Fibroblast of the aortic adventitia (primary cell): ENCODE measurements around the gene FNDC7. TPM values are rescaled to one million over a fixed set of nuclear protein-coding genes. Genes with fewer than 3 reads are reported as not detected.
"Not testable (repeated sequence)": the region's sequence is repeated elsewhere in the genome, so short reads cannot be mapped to it uniquely, and the experiment has no call there.

Source experiments
- DNase-seq: peaks from one replicate; pipeline ENCODE4 v3.0.0-alpha.2; 2010; ENCODE audit warnings: low read depth
- H3K4me3 ChIP-seq: 2 replicates; pipeline ENCODE4 v1.5.1; 2011; ENCODE audit warnings: low read depth, mild to moderate bottlenecking, control low read depth, low read length, moderate library complexity
- total RNA-seq: library from RNA; depleted of rRNA; stranded (reverse); fragments of >200 nt; gene quantifications from 2 replicates; pipeline ENCODE4 v1.2.3, GENCODE V29; 2012; ENCODE audit warnings: low replicate concordance
- TF ChIP-seq, protein P1 (sequence below): IDR thresholded peaks from 2 replicates; pipeline ENCODE4 v1.5.1; 2011; ENCODE audit warnings: mild to moderate bottlenecking, low read length, control low read depth, inconsistent platforms; ENCODE audit not compliant: insufficient read depth

The FNDC7 gene
- total RNA-seq, 1 donor, result under 0.01 TPM

DNA sequence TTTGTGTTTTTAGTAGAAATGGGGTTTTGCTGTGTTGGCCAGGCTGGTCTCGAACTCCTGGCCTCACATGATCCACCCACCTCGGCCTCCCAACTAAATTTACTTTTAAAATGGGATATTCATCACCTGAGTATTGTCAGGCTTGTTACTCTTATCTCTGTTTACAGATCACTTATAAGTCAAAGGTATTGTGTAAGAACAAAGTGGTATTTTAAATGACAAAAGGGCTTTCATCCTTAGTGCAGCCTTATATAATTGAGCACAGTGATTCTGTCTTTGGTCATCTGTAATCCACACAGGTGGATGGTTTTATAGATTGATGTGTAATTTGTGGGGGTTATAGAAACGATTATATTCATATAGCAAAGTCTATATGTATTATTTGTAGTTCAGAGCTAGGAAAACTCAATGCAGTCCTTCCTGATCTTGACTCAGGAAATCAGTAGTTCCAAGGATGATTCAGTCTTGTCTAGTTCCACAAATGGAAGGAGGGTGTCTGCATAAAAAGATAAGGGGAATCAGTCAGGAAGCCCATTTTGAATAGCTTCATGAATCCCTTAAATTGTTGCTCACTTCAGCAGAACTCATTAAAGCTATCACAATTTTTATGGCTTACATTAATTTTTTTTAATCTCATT is 68.3 kb downstream of the FNDC7 start:
- DNase-seq, result no peak
- TF ChIP-seq, protein P1, sequence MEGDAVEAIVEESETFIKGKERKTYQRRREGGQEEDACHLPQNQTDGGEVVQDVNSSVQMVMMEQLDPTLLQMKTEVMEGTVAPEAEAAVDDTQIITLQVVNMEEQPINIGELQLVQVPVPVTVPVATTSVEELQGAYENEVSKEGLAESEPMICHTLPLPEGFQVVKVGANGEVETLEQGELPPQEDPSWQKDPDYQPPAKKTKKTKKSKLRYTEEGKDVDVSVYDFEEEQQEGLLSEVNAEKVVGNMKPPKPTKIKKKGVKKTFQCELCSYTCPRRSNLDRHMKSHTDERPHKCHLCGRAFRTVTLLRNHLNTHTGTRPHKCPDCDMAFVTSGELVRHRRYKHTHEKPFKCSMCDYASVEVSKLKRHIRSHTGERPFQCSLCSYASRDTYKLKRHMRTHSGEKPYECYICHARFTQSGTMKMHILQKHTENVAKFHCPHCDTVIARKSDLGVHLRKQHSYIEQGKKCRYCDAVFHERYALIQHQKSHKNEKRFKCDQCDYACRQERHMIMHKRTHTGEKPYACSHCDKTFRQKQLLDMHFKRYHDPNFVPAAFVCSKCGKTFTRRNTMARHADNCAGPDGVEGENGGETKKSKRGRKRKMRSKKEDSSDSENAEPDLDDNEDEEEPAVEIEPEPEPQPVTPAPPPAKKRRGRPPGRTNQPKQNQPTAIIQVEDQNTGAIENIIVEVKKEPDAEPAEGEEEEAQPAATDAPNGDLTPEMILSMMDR, result no peak
- H3K4me3 ChIP-seq, result no peak overlapping the region

DNA sequence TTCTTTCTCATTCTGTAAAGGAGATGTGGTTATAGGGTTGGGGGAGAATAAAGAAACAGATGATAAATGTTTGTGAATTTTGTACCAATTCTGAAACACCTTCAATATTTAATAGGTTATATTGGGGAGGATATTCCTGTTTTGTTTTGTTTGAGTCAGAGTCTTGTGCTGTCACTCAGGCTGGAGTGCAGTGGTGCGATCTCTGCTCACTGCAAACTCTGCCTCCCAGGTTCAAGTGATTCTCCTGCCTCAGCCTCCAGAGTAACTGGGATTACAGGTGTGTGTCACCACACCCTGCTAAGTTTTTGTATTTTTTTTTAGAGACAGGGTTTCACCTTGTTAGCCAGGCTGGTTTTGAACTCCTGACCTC is 68.9 kb downstream of the FNDC7 start:
- DNase-seq, H3K4me3 ChIP-seq: not testable (repeated sequence)

DNA sequence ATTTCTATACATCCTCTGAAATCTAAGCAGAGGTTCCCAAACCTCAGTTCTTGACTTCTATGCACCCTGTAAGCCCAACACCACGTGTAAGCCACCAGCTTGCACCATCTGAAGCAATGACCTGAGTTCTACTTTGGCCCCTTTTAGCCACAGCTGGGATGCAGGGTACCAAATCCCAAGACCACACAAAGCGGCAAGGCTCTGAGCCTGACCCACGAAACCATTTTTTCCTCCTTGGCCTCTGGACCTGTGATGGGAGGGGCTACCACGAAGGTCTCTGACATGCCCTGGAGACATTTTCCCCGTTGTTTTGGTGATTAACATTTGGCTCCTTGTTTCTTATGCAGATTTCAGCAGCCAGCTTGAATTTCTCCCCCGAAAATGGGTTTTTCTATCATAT is 72.6 kb downstream of the FNDC7 start:
- no peak overlapping the region for H3K4me3 ChIP-seq
- TF ChIP-seq, protein P1, result no peak
- DNase-seq, result no peak

DNA sequence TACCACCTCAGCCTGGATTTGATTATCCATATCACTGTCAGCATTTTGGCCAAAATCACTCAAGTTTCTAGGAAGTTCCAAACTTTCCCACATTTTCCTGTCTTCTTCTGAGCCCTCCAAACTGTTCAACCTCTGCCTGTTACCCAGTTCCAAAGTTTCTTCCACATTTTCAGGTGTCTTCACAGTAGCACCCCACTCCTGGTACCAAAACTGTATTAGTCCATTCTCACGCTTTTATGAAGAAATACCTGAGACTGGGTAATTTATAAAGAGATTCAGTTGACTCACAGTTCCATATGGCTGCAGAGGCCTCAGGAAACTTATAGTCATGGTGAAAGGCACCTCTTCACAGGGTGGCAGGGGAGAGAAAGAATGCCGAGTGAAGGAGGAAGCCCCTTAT is 73.2 kb downstream of the FNDC7 start:
- TF ChIP-seq, protein P1, result no peak
- H3K4me3 ChIP-seq, result no peak overlapping the region
- no peak for DNase-seq

DNA sequence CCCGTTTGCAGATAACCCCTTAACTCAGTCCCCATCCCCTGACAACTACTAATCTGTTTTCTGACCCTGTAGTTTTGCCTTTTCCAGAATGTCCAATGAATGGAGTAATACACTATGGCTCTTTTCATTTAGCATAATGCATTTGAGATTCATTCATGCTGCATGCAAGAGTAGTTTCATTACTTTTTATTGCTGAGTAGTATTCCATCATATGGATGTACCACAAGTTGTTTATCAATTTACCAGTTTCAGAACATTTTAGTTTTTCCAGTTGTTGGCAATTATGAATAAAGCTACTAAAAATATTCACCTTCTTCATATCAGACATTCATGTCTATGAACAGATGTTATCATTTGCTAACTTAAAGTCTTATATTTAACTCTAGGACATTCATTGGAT is 79.1 kb downstream of the FNDC7 start:
- H3K4me3 ChIP-seq, result no peak overlapping the region
- TF ChIP-seq, protein P1, result no peak
- no peak for DNase-seq

Other genes with a start within 250 kb of the FNDC7 start
- gene EEIG2, start 152.8 kb upstream of the FNDC7 start, total RNA-seq, result 37.9 and 51.1 TPM in 2 replicates
- 4.1 and 4.5 TPM in 2 replicates for gene HENMT1, start 51.8 kb upstream of the FNDC7 start, total RNA-seq
- 20.0 and 25.2 TPM in 2 replicates for gene PRPF38B, start 20.6 kb upstream of the FNDC7 start, total RNA-seq
- 45.0 and 78.7 TPM in 2 replicates for gene STXBP3, start 33.8 kb downstream of the FNDC7 start, total RNA-seq
- gene AKNAD1, start 144.2 kb downstream of the FNDC7 start, total RNA-seq, result 0.27 TPM in 1 of 2 replicates, not detected in the other
- gene GPSM2, start 164.1 kb downstream of the FNDC7 start, total RNA-seq, result 13.3 and 60.0 TPM in 2 replicates